Breast epithelium (tissue), 3 donors: Measurements from ENCODE around the gene CASZ1.

Experiments used
- POLR2A ChIP-seq: fragments of 450-650 bp; IDR thresholded peaks from one replicate; pipeline ENCODE4 v1.6.1; 2016; ENCODE audit warnings: antibody characterized with exemption, mild to moderate bottlenecking, moderate library complexity
- POLR2AphosphoS5 ChIP-seq, 3 donors: sonication (generic); formaldehyde crosslinking; IDR thresholded peaks; one replicate each; pipeline ENCODE4 v1.6.1; 2017; ENCODE audit warnings: antibody characterized with exemption in 3 of 3
- TF ChIP-seq, protein P1 (sequence below), 3 donors: fragments of 450-650 bp; IDR thresholded peaks; one replicate each; pipeline ENCODE4 v1.5.1; 2016 to 2017; ENCODE audit warnings: antibody characterized with exemption in 3 of 3, mild to moderate bottlenecking in 3 of 3, moderate library complexity in 3 of 3

DNA sequence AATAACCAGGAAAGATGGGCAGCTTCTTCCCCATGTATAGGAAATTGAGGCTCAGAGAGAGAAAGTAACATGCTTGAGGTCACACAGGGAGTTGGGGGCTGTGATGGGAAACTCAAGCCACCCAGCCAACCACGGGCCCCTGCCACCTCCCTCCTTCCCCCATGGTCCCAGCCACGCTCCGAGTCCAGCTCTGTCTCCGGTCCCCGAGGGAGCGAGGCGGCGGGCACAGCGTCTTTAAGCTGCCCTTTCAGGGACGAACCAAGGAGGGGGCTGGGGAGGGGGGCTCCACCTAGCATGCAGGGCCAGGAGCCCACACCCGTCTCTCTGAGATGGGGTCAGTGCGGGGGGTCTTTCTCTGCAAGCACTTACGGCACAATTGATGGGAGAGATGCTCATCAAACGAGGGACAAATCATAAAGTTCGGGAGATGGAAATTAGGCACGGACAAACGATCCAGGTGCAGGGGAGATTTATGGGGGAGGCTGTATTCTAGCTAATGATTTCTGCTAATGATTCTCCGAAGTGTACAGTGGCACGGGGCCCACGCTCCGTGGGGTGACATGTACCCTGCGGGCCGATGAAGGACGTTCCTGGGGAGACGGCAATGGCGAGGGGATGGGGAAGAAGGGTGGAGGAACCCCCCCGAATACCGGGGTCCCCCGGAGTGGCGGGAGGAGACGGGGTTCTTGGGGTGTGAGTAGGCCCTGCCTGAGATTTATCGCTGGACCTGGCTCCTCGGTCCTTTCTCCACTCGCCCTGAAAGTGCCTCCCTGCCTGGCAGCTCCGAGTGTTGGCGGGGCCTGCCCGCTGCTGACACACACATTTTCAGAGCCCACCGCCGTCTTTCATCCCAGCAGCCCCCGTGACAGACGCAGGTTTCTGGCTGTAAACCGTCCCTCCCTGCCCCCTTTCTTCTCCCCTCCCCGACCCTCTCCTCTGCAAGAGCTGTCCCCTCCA, 31.2 kb upstream of the CASZ1 start:
- TF ChIP-seq POLR2A: no peak
- TF ChIP-seq, protein P1, sequence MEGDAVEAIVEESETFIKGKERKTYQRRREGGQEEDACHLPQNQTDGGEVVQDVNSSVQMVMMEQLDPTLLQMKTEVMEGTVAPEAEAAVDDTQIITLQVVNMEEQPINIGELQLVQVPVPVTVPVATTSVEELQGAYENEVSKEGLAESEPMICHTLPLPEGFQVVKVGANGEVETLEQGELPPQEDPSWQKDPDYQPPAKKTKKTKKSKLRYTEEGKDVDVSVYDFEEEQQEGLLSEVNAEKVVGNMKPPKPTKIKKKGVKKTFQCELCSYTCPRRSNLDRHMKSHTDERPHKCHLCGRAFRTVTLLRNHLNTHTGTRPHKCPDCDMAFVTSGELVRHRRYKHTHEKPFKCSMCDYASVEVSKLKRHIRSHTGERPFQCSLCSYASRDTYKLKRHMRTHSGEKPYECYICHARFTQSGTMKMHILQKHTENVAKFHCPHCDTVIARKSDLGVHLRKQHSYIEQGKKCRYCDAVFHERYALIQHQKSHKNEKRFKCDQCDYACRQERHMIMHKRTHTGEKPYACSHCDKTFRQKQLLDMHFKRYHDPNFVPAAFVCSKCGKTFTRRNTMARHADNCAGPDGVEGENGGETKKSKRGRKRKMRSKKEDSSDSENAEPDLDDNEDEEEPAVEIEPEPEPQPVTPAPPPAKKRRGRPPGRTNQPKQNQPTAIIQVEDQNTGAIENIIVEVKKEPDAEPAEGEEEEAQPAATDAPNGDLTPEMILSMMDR (IDR thresholded peaks at IDR 0.05): no peak
- TF ChIP-seq POLR2AphosphoS5 (IDR thresholded peaks at IDR 0.05): no peak
